ENCODE results near the gene TGFB1. TPM values are rescaled to one million over a fixed set of nuclear protein-coding genes. Genes with fewer than 3 reads are reported as not detected.
A peak's percentile ranks its signal among the peaks of the same experiment; 100 is the strongest.

The TGFB1 gene
- polyA plus RNA-seq, 1 experiment, result 4.9 TPM

- TF ChIP-seq CTCF (IDR thresholded peaks at IDR 0.05; ENCODE audit: low read depth, low read length), result no peak
- Histone ChIP-seq H3K27ac (ENCODE audit: low read depth, low read length) (peak overlapping the region; percentile 68), H3K4me3 (ENCODE audit: low read depth, low read length) (no peak overlapping the region), H3K9me3 (ENCODE audit: control insufficient read depth, insufficient read depth, low read length) (no peaks in the 10 kb centered on the region; the same call in 1 of the 2 replicates), H3K27me3 (ENCODE audit: control insufficient read depth, insufficient read depth, low read length) (no peaks in the 10 kb centered on the region)
- CTCF ChIA-PET, result no interaction called here
- DNase-seq (ENCODE audit: low read depth, low spot score), result no peak
- POLR2A ChIA-PET, result interaction anchor here (0.6 to 1.1 kb wide), 2 partner anchors 63 to 103 kb away, joined by 4 read pairs; no protein-coding TSS in a partner anchor
These were observed 25.4 kb downstream of the TGFB1 start for GRCh38 chr19:41328157-41328841.

- POLR2A ChIA-PET, result interaction anchor here (0.9 to 1.1 kb wide), 2 partner anchors 23 to 104 kb away, joined by 3 to 4 read pairs; no protein-coding TSS in a partner anchor
- CTCF ChIA-PET, result interaction anchor here (0.6 kb wide), 2 partner anchors 10 to 693 kb away, joined by 3 to 4 read pairs; no protein-coding TSS in a partner anchor
- no peaks in the 10 kb centered on the region; the same call in 1 of the 2 replicates for H3K9me3 ChIP-seq (ENCODE audit: control insufficient read depth, insufficient read depth, low read length)
- DNase-seq (ENCODE audit: low read depth, low spot score), result no peak
- H3K27me3 ChIP-seq (ENCODE audit: control insufficient read depth, insufficient read depth, low read length), result no peaks in the 10 kb centered on the region
- H3K27ac ChIP-seq (ENCODE audit: low read depth, low read length), result peak overlapping the region; percentile 68
- no peak for TF ChIP-seq CTCF (IDR thresholded peaks at IDR 0.05; ENCODE audit: low read depth, low read length)
- no peak overlapping the region for H3K4me3 ChIP-seq (ENCODE audit: low read depth, low read length)
These were observed 26.1 kb downstream of the TGFB1 start for GRCh38 chr19:41327576-41328156.

GRCh38 chr19:41327076-41327575 is 26.6 kb downstream of the TGFB1 start:
- TF ChIP-seq CTCF (IDR thresholded peaks at IDR 0.05; ENCODE audit: low read depth, low read length), result no peak
- Histone ChIP-seq H3K27me3 (ENCODE audit: control insufficient read depth, insufficient read depth, low read length) (no peaks in the 10 kb centered on the region), H3K27ac (ENCODE audit: low read depth, low read length) (peak overlapping the region; percentile 68), H3K4me3 (ENCODE audit: low read depth, low read length) (no peak overlapping the region), H3K9me3 (ENCODE audit: control insufficient read depth, insufficient read depth, low read length) (no peaks in the 10 kb centered on the region; the same call in 1 of the 2 replicates)
- ChIA-PET CTCF (interaction anchor here (0.6 kb wide), 2 partner anchors 11 to 692 kb away, joined by 3 to 4 read pairs; no protein-coding TSS in a partner anchor), POLR2A (interaction anchor here (0.9 kb wide), 1 partner anchor 24 kb away, joined by 3 read pairs; no protein-coding TSS in a partner anchor)
- no peak for DNase-seq (ENCODE audit: low read depth, low spot score)

DNA sequence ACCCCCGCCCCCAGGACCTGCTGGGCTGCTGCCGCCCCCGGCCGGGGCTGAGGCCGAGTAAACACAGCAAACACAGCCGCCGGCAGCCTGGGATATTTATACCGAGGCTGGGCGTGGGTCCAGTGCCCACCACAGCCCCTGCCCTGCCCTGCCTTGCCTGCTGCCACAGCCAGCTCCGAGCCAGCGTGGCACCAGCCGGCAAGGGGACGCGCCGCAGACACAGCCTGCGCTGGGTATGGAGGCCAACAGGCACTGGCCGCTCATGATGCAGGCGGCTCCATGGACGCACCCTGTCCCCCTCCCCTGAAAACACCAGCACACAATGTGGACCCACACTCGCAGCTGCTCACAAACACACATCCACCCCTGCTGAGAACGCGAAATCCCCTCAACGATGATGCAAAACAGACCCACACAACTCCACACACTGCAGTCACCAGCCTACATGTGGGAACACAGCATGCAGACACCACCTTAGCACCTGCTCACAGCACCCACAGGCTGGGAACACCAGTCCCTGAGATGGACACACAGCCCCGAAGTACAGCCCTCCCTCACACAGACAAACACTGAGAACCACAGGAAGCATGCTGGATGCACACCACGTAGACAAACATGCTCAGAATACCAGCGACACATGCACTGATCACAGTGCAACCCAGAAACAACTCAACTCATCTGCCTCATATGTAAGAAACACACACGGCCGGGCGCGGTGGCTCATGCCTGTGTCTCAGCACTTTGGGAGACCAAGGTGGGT is 27.6 kb downstream of the TGFB1 start:
- H3K9me3 ChIP-seq (ENCODE audit: control insufficient read depth, insufficient read depth, low read length), result no peaks in the 10 kb centered on the region; the same call in 1 of the 2 replicates
- ChIA-PET CTCF (interaction anchor here (1.0 kb wide), 1 partner anchor 27 kb away, joined by 3 read pairs; no protein-coding TSS in a partner anchor), POLR2A (interaction anchor here (0.9 to 4.9 kb wide), 2 partner anchors 26 to 40 kb away, joined by 7 to 43 read pairs; partner anchors contain the start of gene TGFB1)
- no peak for DNase-seq (ENCODE audit: low read depth, low spot score)
- no peaks in the 10 kb centered on the region for H3K27me3 ChIP-seq (ENCODE audit: control insufficient read depth, insufficient read depth, low read length)
- peak overlapping the region; percentile 12; the same call in 1 of the 2 replicates for H3K4me3 ChIP-seq (ENCODE audit: low read depth, low read length)
- H3K27ac ChIP-seq (ENCODE audit: low read depth, low read length), result peak overlapping the region; percentile 100
- TF ChIP-seq CTCF (IDR thresholded peaks at IDR 0.05; ENCODE audit: low read depth, low read length), result no peak

All from AG04450 (cell line).